Measurements from ENCODE around the gene YPEL2.

GRCh38 chr17:59331129-59331928, at the start of gene YPEL2:
- no peak for TF ChIP-seq CTCF (IDR thresholded peaks at IDR 0.05)
- TF ChIP-seq EZH2 (IDR thresholded peaks at IDR 0.05; ENCODE audit: borderline replicate concordance, insufficient read depth, low read depth, low read length, poor library complexity, severe bottlenecking): no peak

Data from B cell (primary cell).